Activated CD4-positive, alpha-beta T cell treated with anti-CD3 and anti-CD28 coated beads, Interleukin-10, Interleukin-2, amounts not matched to agents 100 ng/mL and 50 ng/mL, durations not matched to agents 16 hours and 8 hours (primary cell): ENCODE results near the gene IL1RAPL1.

Source experiments
- DNase-seq: peaks from one replicate; pipeline ENCODE4 v3.0.0-alpha.2; 2020

The IL1RAPL1 gene

DNA sequence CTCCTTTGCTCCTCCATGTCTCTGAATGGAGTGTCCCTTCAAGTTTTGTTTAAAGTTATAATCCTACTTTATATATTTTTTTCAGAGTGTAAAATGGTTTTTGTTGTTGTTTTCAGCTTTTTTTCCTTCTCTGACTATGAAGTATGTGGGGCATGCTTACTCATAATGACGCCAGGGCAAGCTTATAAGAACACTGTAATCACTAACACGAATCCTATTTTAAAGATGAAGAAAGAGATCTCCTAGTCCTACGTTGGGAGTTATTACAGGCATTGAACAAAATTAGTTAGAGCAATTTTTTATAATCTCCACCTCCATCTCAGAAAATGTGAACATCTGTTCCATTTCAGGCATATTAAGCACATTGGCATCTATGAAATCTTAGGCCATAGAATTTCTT, 1360.0 kb downstream of the IL1RAPL1 start:
- no peak for DNase-seq

GRCh38 chrX:29948653-29949052, 1361.4 kb downstream of the IL1RAPL1 start:
- DNase-seq: no peak

- no peak for DNase-seq
Measured at GRCh38 chrX:29952016-29952415, 1364.8 kb downstream of the IL1RAPL1 start.

DNA sequence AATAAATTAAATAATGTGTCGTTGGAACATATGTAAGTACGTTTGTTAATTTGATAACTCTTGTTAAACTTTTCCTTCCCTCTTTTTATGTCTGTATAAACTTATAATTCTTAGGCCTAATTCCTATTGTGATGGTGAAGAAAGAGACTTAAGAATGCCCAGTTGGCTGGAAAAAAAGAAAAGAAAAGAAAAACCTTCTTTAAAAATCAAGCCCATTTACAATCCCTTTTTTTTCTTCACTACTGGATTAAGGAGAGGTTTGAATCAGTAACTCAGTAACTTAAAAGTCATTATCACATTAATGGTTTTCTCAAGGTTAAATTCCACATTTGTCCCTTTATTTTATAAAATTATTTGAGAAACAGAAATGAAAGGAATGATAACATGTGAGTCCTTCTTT, 1374.8 kb downstream of the IL1RAPL1 start:
- no peak for DNase-seq

GRCh38 chrX:29965634-29966033, 1378.4 kb downstream of the IL1RAPL1 start:
- no peak for DNase-seq

- no peak for DNase-seq
Measured at GRCh38 chrX:29992083-29992482, 1404.8 kb downstream of the IL1RAPL1 start.

GRCh38 chrX:30005813-30006212, 1418.6 kb downstream of the IL1RAPL1 start:
- no peak for DNase-seq
